ENCODE measurements around the gene KIF19. TPM values are rescaled to one million over a fixed set of nuclear protein-coding genes. Genes with fewer than 3 reads are reported as not detected.

KIF19 gene
- total RNA-seq, 1 experiment from 2014 or later = 0.15 TPM

GRCh38 chr17:74355065-74355464 is 29.0 kb downstream of the KIF19 start:
- DNase-seq (ENCODE audit: low read depth, low spot score) = no peak
- H3K9me2 ChIP-seq (ENCODE audit: insufficient read depth) = no peaks in the 10 kb centered on the region
- ChIA-PET RAD21 (ENCODE audit: low non-redundant PET in 1 of 2, low total read pairs in 2 of 2, uncharacterized antibody in 2 of 2, unreplicated experiment in 2 of 2) (no interaction called here), CTCF (no interaction called here), POLR2A (no interaction called here)
- TF ChIP-seq SP1 (IDR thresholded peaks at IDR 0.05; ENCODE audit: low read depth) (no peak), MAX (IDR thresholded peaks at IDR 0.05) (no peak), POLR2A (IDR thresholded peaks at IDR 0.05; ENCODE audit: borderline replicate concordance, extremely low read depth, insufficient read depth, insufficient read length) (no peak), ATF3 (IDR thresholded peaks at IDR 0.05) (no peak), CEBPB (IDR thresholded peaks at IDR 0.05; ENCODE audit: low read depth) (no peak), ZBTB33 (IDR thresholded peaks at IDR 0.05; ENCODE audit: extremely low read depth, insufficient replicate concordance, low read length) (no peak), EZH2phosphoT487 (IDR thresholded peaks at IDR 0.05; ENCODE audit: borderline replicate concordance) (no peak), POLR2AphosphoS5 (IDR thresholded peaks at IDR 0.05; ENCODE audit: low read depth, low read length) (no peak), SIN3A (IDR thresholded peaks at IDR 0.05; ENCODE audit: low read depth) (no peak), ZNF274 (IDR thresholded peaks at IDR 0.05; ENCODE audit: low read depth, low read length) (no peak), ELF1 (IDR thresholded peaks at IDR 0.05; ENCODE audit: borderline replicate concordance, low read depth) (no peak), RAD21 (IDR thresholded peaks at IDR 0.05; ENCODE audit: low read depth) (no peak), ZFX (IDR thresholded peaks at IDR 0.05) (no peak), CTCF (IDR thresholded peaks at IDR 0.05 in 2 of 3, conservative IDR thresholded peaks at IDR 0.05 in 1 of 3; ENCODE audit: borderline replicate concordance in 1 of 3, insufficient read depth in 1 of 3, low read depth in 2 of 3, low read length in 2 of 3) (no peak), REST (IDR thresholded peaks at IDR 0.05; ENCODE audit: low read depth) (no peak), CBX3 (IDR thresholded peaks at IDR 0.05; ENCODE audit: low read depth) (no peak)
- ATAC-seq = no peak
- H3K79me2 ChIP-seq (ENCODE audit: insufficient read depth, low read length) = no peaks in the 10 kb centered on the region
- no peaks in the 10 kb centered on the region for H3K36me3 ChIP-seq (ENCODE audit: control insufficient read depth in 1 of 2, insufficient read depth in 2 of 2, low read length in 2 of 2)
- H4K20me1 ChIP-seq (ENCODE audit: insufficient read depth) = no peaks in the 10 kb centered on the region
- no peaks in the 10 kb centered on the region for H3K27me3 ChIP-seq (ENCODE audit: insufficient read depth, low read length)
- no peak overlapping the region for H2AFZ ChIP-seq (ENCODE audit: low read depth, low read length, poor library complexity, severe bottlenecking)
- H3K9ac ChIP-seq (ENCODE audit: low read length) = no peak overlapping the region
- no peak overlapping the region for H3K4me3 ChIP-seq (replicated peaks in 1 of 2; ENCODE audit: low read depth in 1 of 2, low read length in 2 of 2)
- peaks cover 7 to 14% of the 10 kb centered on the region in 2 experiments; a peak in 3 of 4 replicates for H3K4me1 ChIP-seq (ENCODE audit: control insufficient read depth in 1 of 2, insufficient read depth in 2 of 2, low read length in 2 of 2)
- no peak overlapping the region for H3K27ac ChIP-seq (ENCODE audit: low read depth, low read length)
- H3K4me2 ChIP-seq (ENCODE audit: low read length) = no peak overlapping the region
- intact Hi-C loops (cut with micrococcal nuclease) = no loop called here
- BruUV-seq (replicated peaks) = no TSS peak
- H3K9me3 ChIP-seq (ENCODE audit: control insufficient read depth in 1 of 2, insufficient read depth in 1 of 2, low read depth in 1 of 2, low read length in 2 of 2) = no peaks in the 10 kb centered on the region
